CD4-positive, alpha-beta T cell (primary cell): Measurements from ENCODE around the gene HIRA. TPM values are rescaled to one million over a fixed set of nuclear protein-coding genes. Genes with fewer than 3 reads are reported as not detected.

ENCODE experiments used
- ATAC-seq: fragments of 200-7000 bp; cut with Tn5 transposase; one replicate; pipeline ENCODE4 v1.10.0; 2022; ENCODE audit warnings: mild to moderate bottlenecking; ENCODE audit not compliant: poor library complexity
- CTCF ChIA-PET: fragments of 350-600 bp; sonication (Branson Sonifier 250); formaldehyde crosslinking; loops from one replicate; lab custom pipeline; 2021; ENCODE audit warnings: antibody characterized with exemption, inconsistent platforms; lab: Charles Lee
- POLR2A ChIA-PET: fragments of 350-600 bp; sonication (Branson Sonifier 250); formaldehyde crosslinking; loops from one replicate; lab custom pipeline; 2021; ENCODE audit warnings: antibody characterized with exemption, inconsistent platforms; lab: Charles Lee
- DNase-seq, 14 experiments: peaks; one replicate each; pipeline ENCODE4 v3.0.0-alpha.2; 2013 to 2020; ENCODE audit warnings: mixed read lengths in 2 of 14
- H3K27ac ChIP-seq, 2 donors: one replicate each; pipeline versions ENCODE4 v1.5.1 to v1.7.0; 2013; ENCODE audit warnings: low read length in 2 of 2, low read depth in 1 of 2, mild to moderate bottlenecking in 1 of 2
- H3K27me3 ChIP-seq, 2 experiments: 1 replicate in 1 of 2; 2 replicates in 1 of 2; pipeline versions ENCODE4 v1.6.1 to v1.7.0; 2013; ENCODE audit warnings: low read length in 2 of 2, control low read depth in 1 of 2, mild to moderate bottlenecking in 1 of 2, moderate library complexity in 1 of 2; ENCODE audit not compliant: insufficient read depth in 2 of 2, control insufficient read depth in 1 of 2
- H3K36me3 ChIP-seq: one replicate; pipeline ENCODE4 v1.6.1; 2013; ENCODE audit warnings: low read length, control low read depth; ENCODE audit not compliant: insufficient read depth
- H3K4me1 ChIP-seq: one replicate; pipeline ENCODE4 v1.6.1; 2013; ENCODE audit warnings: low read length, control low read depth; ENCODE audit not compliant: insufficient read depth
- H3K4me3 ChIP-seq: one replicate; pipeline ENCODE4 v1.5.1; 2013; ENCODE audit warnings: mild to moderate bottlenecking, low read length, moderate library complexity
- H3K9me3 ChIP-seq, 2 experiments: 1 replicate in 1 of 2; 2 replicates in 1 of 2; pipeline versions ENCODE4 v1.6.1 to v1.7.0; 2013; ENCODE audit warnings: low read length in 2 of 2, mild to moderate bottlenecking in 2 of 2, control low read depth in 1 of 2, moderate library complexity in 1 of 2; ENCODE audit not compliant: control insufficient read depth in 1 of 2, insufficient read depth in 1 of 2
- H3K27ac Mint-ChIP-seq: one replicate; pipeline ENCODE4 v1.8.0; 2020; ENCODE audit warnings: mixed read lengths
- H3K27me3 Mint-ChIP-seq: one replicate; pipeline ENCODE4 v1.8.0; 2021; ENCODE audit warnings: mixed read lengths
- H3K36me3 Mint-ChIP-seq: one replicate; pipeline ENCODE4 v1.8.0; 2021; ENCODE audit warnings: low read depth, mixed read lengths
- H3K4me1 Mint-ChIP-seq: one replicate; pipeline ENCODE4 v1.8.0; 2021; ENCODE audit warnings: low read depth, mixed read lengths
- H3K4me3 Mint-ChIP-seq: one replicate; pipeline ENCODE4 v1.8.0; 2020; ENCODE audit warnings: mild to moderate bottlenecking, mixed read lengths
- H3K9me3 Mint-ChIP-seq: one replicate; pipeline ENCODE4 v1.8.0; 2020; ENCODE audit warnings: mixed read lengths
- CTCF ChIP-seq: fragments of 200-600 bp; IDR thresholded peaks from one replicate; pipeline ENCODE4 v1.8.0; 2022; ENCODE audit warnings: antibody characterized with exemption, mild to moderate bottlenecking
- intact Hi-C, 2 experiments: fragments of 100-400 bp; cut with DNase I in 1 of 2; cut with micrococcal nuclease in 1 of 2; formaldehyde crosslinking; loops; one replicate each; pipeline versions ENCODE4 v1.15.1 to v1.9.0; 2023 to 2025; cut with DNase I, micrococcal nuclease
- total RNA-seq, 174 experiments: library from RNA in 2 of 174; stranded (reverse) in 2 of 174; gene quantifications; one replicate each; pipeline ENCODE4 v1.2.3 and lab custom pipeline; 2021 to 2026

The HIRA gene
- total RNA-seq, 2 experiments from 2014 or later = 15.2 to 15.5 TPM

- Mint-ChIP-seq H3K9me3 (no peaks in the 10 kb centered on the region), H3K27ac (no peak overlapping the region), H3K4me1 (peaks cover 32% of the 10 kb centered on the region), H3K27me3 (no peaks in the 10 kb centered on the region), H3K4me3 (no peak overlapping the region), H3K36me3 (peaks cover 49% of the 10 kb centered on the region)
- POLR2A ChIA-PET = interaction anchor here (1.2 kb wide), 1 partner anchor 9 kb away, joined by 3 read pairs; no protein-coding TSS in a partner anchor
- TF ChIP-seq CTCF = no peak
- peak in 1 of 14 experiments; percentile 25 for DNase-seq
- CTCF ChIA-PET = no interaction called here
- Histone ChIP-seq H3K4me1 (peaks cover 9% of the 10 kb centered on the region), H3K27me3 (no peaks in the 10 kb centered on the region), H3K9me3 (no peaks in the 10 kb centered on the region), H3K4me3 (no peak overlapping the region), H3K27ac (no peak overlapping the region), H3K36me3 (peaks cover 42% of the 10 kb centered on the region)
- ATAC-seq = no peak
- intact Hi-C loops = no loop called here
Measured at GRCh38 chr22:19411690-19412045, 19.9 kb downstream of the HIRA start.

GRCh38 chr22:19410941-19411689, 20.4 kb downstream of the HIRA start:
- Mint-ChIP-seq H3K27ac (no peak overlapping the region), H3K9me3 (no peaks in the 10 kb centered on the region), H3K36me3 (peaks cover 53% of the 10 kb centered on the region), H3K4me1 (peaks cover 32% of the 10 kb centered on the region), H3K4me3 (no peak overlapping the region), H3K27me3 (no peaks in the 10 kb centered on the region)
- intact Hi-C loops = no loop called here
- CTCF ChIA-PET = no interaction called here
- ATAC-seq (no peak), DNase-seq (peak in 1 of 14 experiments; percentile 15)
- no peak for TF ChIP-seq CTCF
- no peak overlapping the region for H3K27ac ChIP-seq
- peaks cover 48% of the 10 kb centered on the region for H3K36me3 ChIP-seq
- no peaks in the 10 kb centered on the region for H3K9me3 ChIP-seq
- no peaks in the 10 kb centered on the region for H3K27me3 ChIP-seq
- H3K4me1 ChIP-seq = peaks cover 6% of the 10 kb centered on the region
- POLR2A ChIA-PET = no interaction called here
- no peak overlapping the region for H3K4me3 ChIP-seq

- DNase-seq (peak in 1 of 14 experiments; percentile 20), ATAC-seq (no peak)
- POLR2A ChIA-PET = no interaction called here
- intact Hi-C loops = loop anchor here in 1 of 2 experiments (10.0 kb wide), 1 partner anchor 217 kb away; no protein-coding TSS in a partner anchor
- Mint-ChIP-seq H3K4me3 (no peak overlapping the region), H3K4me1 (peaks cover 19% of the 10 kb centered on the region), H3K27me3 (no peaks in the 10 kb centered on the region), H3K9me3 (no peaks in the 10 kb centered on the region), H3K27ac (no peak overlapping the region), H3K36me3 (peaks cover 74% of the 10 kb centered on the region)
- peaks cover 6% of the 10 kb centered on the region for H3K4me1 ChIP-seq
- CTCF ChIA-PET = no interaction called here
- peaks cover 65% of the 10 kb centered on the region for H3K36me3 ChIP-seq
- no peaks in the 10 kb centered on the region for H3K9me3 ChIP-seq
- no peak for TF ChIP-seq CTCF
- H3K27ac ChIP-seq = no peak overlapping the region
- no peak overlapping the region for H3K4me3 ChIP-seq
- H3K27me3 ChIP-seq = no peaks in the 10 kb centered on the region
Measured at GRCh38 chr22:19407649-19408606, 23.6 kb downstream of the HIRA start.
